Measurements from ENCODE around the gene ZHX3. TPM values are rescaled to one million over a fixed set of nuclear protein-coding genes. Genes with fewer than 3 reads are reported as not detected.

ZHX3 gene
- total and polyA plus RNA-seq, 2 of the 13 experiments (the other 11 are each of a cell fraction or from before 2014, with no cell fraction given): 8.4 to 11.7 TPM

DNA sequence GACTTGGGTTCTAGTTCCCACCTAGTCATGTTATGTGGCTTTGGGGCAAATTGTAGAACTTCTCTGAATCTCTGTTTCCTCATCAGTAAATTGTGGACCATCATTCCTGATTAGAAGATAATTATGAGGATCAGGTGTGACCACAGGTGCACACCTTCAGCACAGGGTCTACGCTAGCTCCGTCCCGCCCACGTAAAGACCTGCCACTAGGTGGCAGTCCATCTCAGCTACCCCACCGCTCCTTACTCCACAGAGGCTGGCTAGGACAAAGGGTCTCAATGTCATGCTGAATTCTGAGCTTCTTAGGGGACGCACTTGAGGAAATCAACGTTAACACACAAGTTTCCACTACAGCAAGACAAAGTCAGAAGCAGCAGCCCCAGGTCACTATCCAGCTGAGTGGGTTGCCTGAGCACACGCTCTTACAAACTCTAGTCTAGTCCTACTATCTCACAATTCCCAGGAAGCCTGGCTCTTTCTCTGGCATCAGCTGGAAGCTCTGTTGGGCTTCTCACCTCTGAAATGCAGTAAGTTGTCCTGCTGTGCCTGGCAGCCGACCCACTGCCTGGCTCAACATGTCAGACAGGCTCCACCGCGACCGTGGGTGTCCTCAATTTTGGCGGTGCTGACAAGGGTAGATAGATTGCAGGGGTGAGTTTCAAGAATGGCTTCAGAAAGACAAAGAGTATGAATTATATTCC is 182.2 kb downstream of the ZHX3 start (continued):
- peak; percentile 86 for TF ChIP-seq ZNF883 (CRISPR knock-in tag; IDR thresholded peaks at IDR 0.05; ENCODE audit: not compliant biosample characterization)
- peak; percentile 40; the same call in 1 of the 2 replicates for TF ChIP-seq CREM (IDR thresholded peaks at IDR 0.05)
- TF ChIP-seq CREM (CRISPR knock-in tag; IDR thresholded peaks at IDR 0.05): no peak
- TF ChIP-seq ZBTB38 (CRISPR knock-in tag; IDR thresholded peaks at IDR 0.05): peak; percentile 84; the same call in 1 of the 2 replicates
- no peak for TF ChIP-seq CENPX (CRISPR knock-in tag; IDR thresholded peaks at IDR 0.05)
- TF ChIP-seq ARNT (IDR thresholded peaks at IDR 0.05): no peak
- TF ChIP-seq RAD21 (CRISPR knock-in tag; IDR thresholded peaks at IDR 0.05): peak; percentile 88
- no peak for TF ChIP-seq CREB1 (IDR thresholded peaks at IDR 0.05)
- TF ChIP-seq CREB1 (CRISPR knock-in tag; IDR thresholded peaks at IDR 0.05): no peak
- TF ChIP-seq ZNF850 (CRISPR knock-in tag; conservative IDR thresholded peaks at IDR 0.05): no peak
- no peak for TF ChIP-seq NFE2 (CRISPR knock-in tag; IDR thresholded peaks at IDR 0.05)
- TF ChIP-seq, protein P1, sequence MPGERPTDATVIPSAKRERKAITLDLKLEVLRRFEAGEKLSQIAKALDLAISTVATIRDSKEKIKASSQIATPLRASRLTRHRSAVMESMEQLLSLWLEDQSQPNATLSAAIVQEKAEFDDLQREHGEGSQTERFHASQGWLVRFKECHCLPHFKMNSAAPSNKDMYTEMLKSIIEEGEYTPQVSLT (CRISPR knock-in tag; IDR thresholded peaks at IDR 0.05; ENCODE audit: borderline replicate concordance, low read depth): no peak
- TF ChIP-seq, protein P2, sequence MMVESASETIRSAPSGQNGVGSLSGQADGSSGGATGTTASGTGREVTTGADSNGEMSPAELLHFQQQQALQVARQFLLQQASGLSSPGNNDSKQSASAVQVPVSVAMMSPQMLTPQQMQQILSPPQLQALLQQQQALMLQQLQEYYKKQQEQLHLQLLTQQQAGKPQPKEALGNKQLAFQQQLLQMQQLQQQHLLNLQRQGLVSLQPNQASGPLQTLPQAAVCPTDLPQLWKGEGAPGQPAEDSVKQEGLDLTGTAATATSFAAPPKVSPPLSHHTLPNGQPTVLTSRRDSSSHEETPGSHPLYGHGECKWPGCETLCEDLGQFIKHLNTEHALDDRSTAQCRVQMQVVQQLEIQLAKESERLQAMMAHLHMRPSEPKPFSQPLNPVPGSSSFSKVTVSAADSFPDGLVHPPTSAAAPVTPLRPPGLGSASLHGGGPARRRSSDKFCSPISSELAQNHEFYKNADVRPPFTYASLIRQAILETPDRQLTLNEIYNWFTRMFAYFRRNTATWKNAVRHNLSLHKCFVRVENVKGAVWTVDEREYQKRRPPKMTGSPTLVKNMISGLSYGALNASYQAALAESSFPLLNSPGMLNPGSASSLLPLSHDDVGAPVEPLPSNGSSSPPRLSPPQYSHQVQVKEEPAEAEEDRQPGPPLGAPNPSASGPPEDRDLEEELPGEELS (CRISPR knock-in tag; IDR thresholded peaks at IDR 0.05): no peak
- TF ChIP-seq NR1H2 (CRISPR knock-in tag; IDR thresholded peaks at IDR 0.05; ENCODE audit: borderline replicate concordance, low read depth): no peak
- TF ChIP-seq AKAP8 (CRISPR knock-in tag; IDR thresholded peaks at IDR 0.05): peak; percentile 19; the same call in 1 of the 2 replicates
- TF ChIP-seq ZNF430 (CRISPR knock-in tag; IDR thresholded peaks at IDR 0.05): peak; percentile 22; the same call in 1 of the 2 replicates
- TF ChIP-seq, protein P3, sequence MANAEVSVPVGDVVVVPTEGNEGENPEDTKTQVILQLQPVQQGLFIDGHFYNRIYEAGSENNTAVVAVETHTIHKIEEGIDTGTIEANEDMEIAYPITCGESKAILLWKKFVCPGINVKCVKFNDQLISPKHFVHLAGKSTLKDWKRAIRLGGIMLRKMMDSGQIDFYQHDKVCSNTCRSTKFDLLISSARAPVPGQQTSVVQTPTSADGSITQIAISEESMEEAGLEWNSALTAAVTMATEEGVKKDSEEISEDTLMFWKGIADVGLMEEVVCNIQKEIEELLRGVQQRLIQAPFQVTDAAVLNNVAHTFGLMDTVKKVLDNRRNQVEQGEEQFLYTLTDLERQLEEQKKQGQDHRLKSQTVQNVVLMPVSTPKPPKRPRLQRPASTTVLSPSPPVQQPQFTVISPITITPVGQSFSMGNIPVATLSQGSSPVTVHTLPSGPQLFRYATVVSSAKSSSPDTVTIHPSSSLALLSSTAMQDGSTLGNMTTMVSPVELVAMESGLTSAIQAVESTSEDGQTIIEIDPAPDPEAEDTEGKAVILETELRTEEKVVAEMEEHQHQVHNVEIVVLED (CRISPR knock-in tag; IDR thresholded peaks at IDR 0.05; ENCODE audit: borderline replicate concordance): peak; percentile 40; the same call in 1 of the 2 replicates
- TF ChIP-seq, protein P4, sequence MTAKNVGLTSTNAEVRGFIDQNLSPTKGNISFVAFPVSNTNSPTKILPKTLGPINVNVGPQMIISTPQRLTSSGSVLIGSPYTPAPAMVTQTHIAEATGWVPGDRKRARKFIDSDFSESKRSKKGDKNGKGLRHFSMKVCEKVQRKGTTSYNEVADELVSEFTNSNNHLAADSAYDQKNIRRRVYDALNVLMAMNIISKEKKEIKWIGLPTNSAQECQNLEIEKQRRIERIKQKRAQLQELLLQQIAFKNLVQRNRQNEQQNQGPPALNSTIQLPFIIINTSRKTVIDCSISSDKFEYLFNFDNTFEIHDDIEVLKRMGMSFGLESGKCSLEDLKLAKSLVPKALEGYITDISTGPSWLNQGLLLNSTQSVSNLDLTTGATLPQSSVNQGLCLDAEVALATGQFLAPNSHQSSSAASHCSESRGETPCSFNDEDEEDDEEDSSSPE (CRISPR knock-in tag; IDR thresholded peaks at IDR 0.05): peak; percentile 49; the same call in 1 of the 2 replicates
- no peak for TF ChIP-seq ZNF33A (CRISPR knock-in tag; IDR thresholded peaks at IDR 0.05; ENCODE audit: borderline replicate concordance)
- no peak for TF ChIP-seq ZNF547 (CRISPR knock-in tag; IDR thresholded peaks at IDR 0.05)
- TF ChIP-seq ZNF207 (IDR thresholded peaks at IDR 0.05; ENCODE audit: borderline replicate concordance): no peak
- TF ChIP-seq ZNF615 (CRISPR knock-in tag; IDR thresholded peaks at IDR 0.05; ENCODE audit: borderline replicate concordance): no peak
- TF ChIP-seq, protein P5, sequence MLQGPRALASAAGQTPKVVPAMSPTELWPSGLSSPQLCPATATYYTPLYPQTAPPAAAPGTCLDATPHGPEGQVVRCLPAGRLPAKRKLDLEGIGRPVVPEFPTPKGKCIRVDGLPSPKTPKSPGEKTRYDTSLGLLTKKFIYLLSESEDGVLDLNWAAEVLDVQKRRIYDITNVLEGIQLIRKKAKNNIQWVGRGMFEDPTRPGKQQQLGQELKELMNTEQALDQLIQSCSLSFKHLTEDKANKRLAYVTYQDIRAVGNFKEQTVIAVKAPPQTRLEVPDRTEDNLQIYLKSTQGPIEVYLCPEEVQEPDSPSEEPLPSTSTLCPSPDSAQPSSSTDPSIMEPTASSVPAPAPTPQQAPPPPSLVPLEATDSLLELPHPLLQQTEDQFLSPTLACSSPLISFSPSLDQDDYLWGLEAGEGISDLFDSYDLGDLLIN (CRISPR knock-in tag; IDR thresholded peaks at IDR 0.05; ENCODE audit: borderline replicate concordance): peak; percentile 8; the same call in 1 of the 2 replicates
- TF ChIP-seq RCOR2 (CRISPR knock-in tag; IDR thresholded peaks at IDR 0.05): no peak; the same call in 1 of the 2 replicates
- no peak for TF ChIP-seq ZNF616 (CRISPR knock-in tag; IDR thresholded peaks at IDR 0.05; ENCODE audit: low read depth)
